Measurements from ENCODE around the gene SRPK2.

DNA sequence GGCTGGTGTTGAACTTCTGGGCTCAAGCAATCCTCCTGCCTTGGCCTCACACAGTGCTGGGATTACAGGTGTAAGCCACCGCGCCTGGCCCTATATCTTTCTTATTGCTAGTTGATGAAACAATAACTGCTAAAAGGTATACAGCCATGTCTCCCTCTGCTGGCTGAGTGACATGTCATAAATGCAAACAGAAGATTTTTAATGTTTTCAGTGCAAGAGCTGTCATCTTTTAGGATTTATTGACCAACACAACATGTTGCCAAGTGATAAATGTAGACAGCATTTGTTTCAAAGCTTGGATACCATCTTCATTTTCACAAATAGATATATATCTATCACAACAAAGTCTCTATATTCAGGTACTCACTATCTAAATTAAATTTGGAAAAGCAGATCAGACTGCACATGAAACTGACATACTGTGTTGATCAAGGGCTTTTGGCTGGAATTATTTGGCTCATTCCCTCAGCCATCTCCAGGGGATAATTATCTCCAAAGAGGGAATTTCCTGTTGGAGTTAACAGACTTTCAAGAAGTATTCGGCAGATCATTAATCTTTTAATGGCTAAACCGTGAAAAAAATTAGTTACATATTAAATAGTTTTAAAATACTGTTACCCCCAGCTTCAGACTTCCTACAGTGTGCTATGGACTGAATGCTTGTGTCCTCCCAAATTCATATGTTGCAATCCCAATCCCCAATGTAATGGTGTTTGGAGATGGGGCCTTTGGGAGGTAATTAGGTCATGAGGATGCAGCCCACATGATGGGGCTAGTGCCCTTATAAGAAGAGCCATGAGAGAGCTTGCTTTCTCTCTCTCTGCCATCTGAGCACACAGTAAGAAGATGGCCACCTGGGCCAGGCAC is 41.3 kb upstream of the SRPK2 start:
- peak in 5 of 6 experiments; percentile 40 to 67 (median 41) for TF ChIP-seq CTCF (IDR thresholded peaks at IDR 0.05)
- TF ChIP-seq POLR2A (IDR thresholded peaks at IDR 0.05): no peak
